Measurements from ENCODE around the gene EHBP1L1. TPM values are rescaled to one million over a fixed set of nuclear protein-coding genes. Genes with fewer than 3 reads are reported as not detected.

EHBP1L1 gene
- total RNA-seq (10 to 100 TPM; 21.7 to 63.0 (median 40.3) TPM), polyA plus RNA-seq (10 to 100 TPM; 24.5 to 42.4 TPM)
- long read RNA-seq, donor 1, partial matches to known transcripts: 1 of 4 reads
- long read RNA-seq, donor 1, other reads (novel, unspliced or antisense): 3 of 4 reads
- long read RNA-seq, donor 2, transcript EHBP1L1-202 (1 exons, 3,169 nt): major isoform, 5 of 5 reads
- long read RNA-seq, donor 2, partial matches to known transcripts: 0 of 5 reads
- long read RNA-seq, donor 2, other reads (novel, unspliced or antisense): 0 of 5 reads
- long read RNA-seq, donor 3, full-length matches to known transcripts: 4 of 31 reads
- long read RNA-seq, donor 3, partial matches to known transcripts: 15 of 31 reads
- long read RNA-seq, donor 3, other reads (novel, unspliced or antisense): 12 of 31 reads

- intact Hi-C loops (cut with DNase I): loop anchor here in 1 of 4 donors (5.0 kb wide), 1 partner anchor 37 kb away; the partner anchor contains the start of gene MAP3K11
- Histone ChIP-seq H3K4me3 (peak within 1 kb of the TSS; percentile 69), H3K27ac (peak within 1 kb of the TSS; percentile 83 to 85), H3K4me1 (ENCODE audit: insufficient read depth) (peaks cover 17% of the 10 kb centered on the region), H3K36me3 (no peaks in the 10 kb centered on the region), H3K27me3 (no peaks in the 10 kb centered on the region), H3K9me3 (no peaks in the 10 kb centered on the region)
- WGBS, 3 donors: 1 to 6% (median 2%) methylated on average over 23 to 69 of the region's 69 CpGs
- TF ChIP-seq POLR2A (IDR thresholded peaks at IDR 0.05): no peak
- TF ChIP-seq EP300 (IDR thresholded peaks at IDR 0.05): no peak
- TF ChIP-seq CTCF (IDR thresholded peaks at IDR 0.05): no peak
- DNase-seq: peak; percentile 61 to 78 (median 72)
These were observed at the start of gene EHBP1L1 for GRCh38 chr11:65575568-65576231. TSS of gene EHBP1L1 (plus strand) at chr11:65576053. CDS start at chr11:65576303, 250 bp downstream.

- H3K27ac ChIP-seq: no peak overlapping the region
- H3K4me3 ChIP-seq: no peak overlapping the region
- TF ChIP-seq CTCF (IDR thresholded peaks at IDR 0.05): no peak
- H3K27me3 ChIP-seq: no peaks in the 10 kb centered on the region
- no peaks in the 10 kb centered on the region for H3K9me3 ChIP-seq
- intact Hi-C loops (cut with DNase I): no loop called here
- no peaks in the 10 kb centered on the region for H3K36me3 ChIP-seq
- peaks cover 26% of the 10 kb centered on the region for H3K4me1 ChIP-seq (ENCODE audit: insufficient read depth)
- WGBS, 3 donors: 82 to 93% (median 88%) methylated on average over 8 of the region's 8 CpGs
- DNase-seq: peak in 1 of 5 donors; percentile 49
These were observed 49.1 kb upstream of the EHBP1L1 start for GRCh38 chr11:65526744-65527143.

GRCh38 chr11:65528819-65529350 is 47.0 kb upstream of the EHBP1L1 start:
- H3K27ac ChIP-seq: peak overlapping the region; percentile 4 to 56
- intact Hi-C loops (cut with DNase I): no loop called here
- WGBS, 3 donors: 16 to 26% (median 18%) methylated on average over 12 of the region's 12 CpGs

More at GRCh38 chr11:65528819-65529350, 47.0 kb upstream of the EHBP1L1 start:
- DNase-seq: peak; percentile 51 to 75 (median 61)
- no peaks in the 10 kb centered on the region for H3K9me3 ChIP-seq
- H3K36me3 ChIP-seq: no peaks in the 10 kb centered on the region
- peaks cover 26% of the 10 kb centered on the region for H3K4me1 ChIP-seq (ENCODE audit: insufficient read depth)
- no peaks in the 10 kb centered on the region for H3K27me3 ChIP-seq
- no peak for TF ChIP-seq POLR2A (IDR thresholded peaks at IDR 0.05)
- no peak for TF ChIP-seq CTCF (IDR thresholded peaks at IDR 0.05)
- no peak for TF ChIP-seq EP300 (IDR thresholded peaks at IDR 0.05)
- no peak overlapping the region for H3K4me3 ChIP-seq

Measured in ovary (tissue), 10 donors.